GM21717 (cell line): ENCODE measurements around the gene SP6.

Experiments
- ATAC-seq: cut with Tn5 transposase; IDR thresholded peaks from one replicate; pipeline ENCODE4 v1.9.1; 2021; ENCODE audit warnings: mild to moderate bottlenecking, moderate library complexity; ENCODE audit not compliant: unreplicated experiment

SP6 gene

DNA sequence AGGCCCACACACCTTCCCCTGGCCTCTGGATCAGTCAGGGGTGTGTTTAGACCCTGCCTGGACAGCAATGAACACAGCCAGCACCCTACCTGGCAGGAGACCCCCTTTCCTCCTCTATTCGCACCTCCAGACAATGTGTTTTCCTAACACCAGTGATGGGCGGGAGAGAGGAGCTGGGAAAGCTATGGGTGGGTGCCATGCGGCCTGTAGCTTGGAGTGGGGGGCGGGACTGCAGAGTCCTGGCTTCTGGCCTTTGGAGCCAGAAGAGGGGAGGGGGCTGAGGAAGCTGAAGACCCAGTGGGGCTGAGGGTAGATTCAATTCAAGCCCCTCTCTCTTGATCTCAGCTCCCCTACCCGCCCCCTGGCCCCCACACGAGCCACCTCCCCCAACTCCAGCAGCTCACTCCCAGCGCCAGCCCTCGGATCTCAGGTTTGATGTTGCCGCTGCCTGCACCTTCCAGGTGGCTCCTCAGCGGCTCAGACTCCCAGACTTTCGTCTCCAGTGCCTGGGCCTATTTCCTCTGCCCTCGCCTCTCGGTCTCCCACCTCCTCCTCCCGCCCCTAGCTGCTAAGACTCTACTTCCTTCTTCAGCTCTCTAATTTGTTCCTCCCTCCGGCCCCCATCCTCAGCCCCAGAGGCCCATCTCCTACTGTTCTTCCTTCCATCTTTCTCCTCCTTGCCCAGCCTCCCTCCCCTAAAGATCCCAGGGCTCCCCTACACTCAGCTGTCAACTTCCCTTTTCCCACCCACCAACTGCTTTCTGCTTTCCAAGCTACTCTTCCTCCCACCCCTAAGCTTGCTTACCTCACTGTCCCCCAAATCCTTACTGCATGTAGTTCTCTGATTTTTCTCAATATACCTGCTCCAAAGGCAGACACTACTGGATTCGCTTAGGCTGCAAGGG, 6.8 kb upstream of the SP6 start:
- no peak for ATAC-seq

DNA sequence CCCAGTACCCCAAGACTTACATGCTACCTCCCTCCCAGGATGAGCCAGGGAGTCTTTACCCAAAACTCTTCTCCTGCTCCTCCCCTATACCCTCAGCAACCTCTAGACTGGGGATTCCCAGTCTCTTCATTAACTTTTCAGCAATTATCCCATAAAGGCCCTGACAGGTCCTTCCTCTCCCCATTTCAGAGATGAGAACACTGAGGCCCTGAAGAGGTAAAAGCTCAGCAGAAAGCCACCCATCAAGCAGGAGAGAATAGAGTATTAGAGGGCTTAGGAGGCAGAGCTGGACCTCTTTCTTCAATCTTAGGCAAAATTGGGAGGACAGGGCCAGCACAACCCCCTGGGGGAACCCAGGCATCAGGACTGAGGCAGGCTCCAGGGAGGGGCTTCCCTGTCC, 5.9 kb upstream of the SP6 start:
- ATAC-seq = no peak

DNA sequence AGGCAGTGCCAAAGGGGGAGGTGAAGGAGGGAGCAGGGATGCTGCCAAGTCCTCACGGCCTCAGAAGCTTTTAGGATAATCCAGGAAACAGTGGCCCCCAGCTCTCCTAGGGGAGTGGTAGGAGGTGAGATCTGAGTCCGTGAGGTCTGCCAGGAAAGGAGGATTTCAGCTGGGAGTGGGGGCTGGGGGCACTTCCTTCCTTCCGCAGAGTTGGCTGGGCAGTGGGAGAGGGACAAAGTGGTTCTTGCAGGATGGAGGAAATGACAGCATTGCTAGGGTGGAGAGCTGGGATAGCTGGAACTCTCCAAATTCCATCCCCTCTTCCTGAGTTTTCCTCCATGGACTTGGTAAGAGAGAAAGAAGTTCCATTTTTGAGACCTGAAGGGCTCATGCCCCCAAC, 4.8 kb upstream of the SP6 start:
- ATAC-seq = no peak

DNA sequence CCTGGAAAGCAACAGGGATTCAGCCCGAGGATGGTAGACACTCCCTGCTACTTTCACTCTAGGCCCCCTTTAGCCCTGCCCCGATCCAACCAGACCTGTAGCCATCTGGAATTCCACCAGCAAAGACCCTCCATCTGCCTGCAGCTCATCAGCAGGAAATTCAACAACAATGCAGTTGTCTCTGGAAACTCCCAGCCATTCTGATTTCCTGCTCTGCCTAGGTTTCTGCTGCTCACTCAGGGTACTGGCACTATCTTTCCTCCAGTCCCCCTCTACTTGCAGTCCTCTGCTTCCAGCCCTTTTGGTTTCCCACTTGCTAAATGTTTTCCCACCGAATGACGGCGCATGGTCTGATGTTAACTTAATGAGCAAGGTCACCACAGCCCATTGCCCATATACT, 2.7 kb upstream of the SP6 start:
- ATAC-seq = no peak

DNA sequence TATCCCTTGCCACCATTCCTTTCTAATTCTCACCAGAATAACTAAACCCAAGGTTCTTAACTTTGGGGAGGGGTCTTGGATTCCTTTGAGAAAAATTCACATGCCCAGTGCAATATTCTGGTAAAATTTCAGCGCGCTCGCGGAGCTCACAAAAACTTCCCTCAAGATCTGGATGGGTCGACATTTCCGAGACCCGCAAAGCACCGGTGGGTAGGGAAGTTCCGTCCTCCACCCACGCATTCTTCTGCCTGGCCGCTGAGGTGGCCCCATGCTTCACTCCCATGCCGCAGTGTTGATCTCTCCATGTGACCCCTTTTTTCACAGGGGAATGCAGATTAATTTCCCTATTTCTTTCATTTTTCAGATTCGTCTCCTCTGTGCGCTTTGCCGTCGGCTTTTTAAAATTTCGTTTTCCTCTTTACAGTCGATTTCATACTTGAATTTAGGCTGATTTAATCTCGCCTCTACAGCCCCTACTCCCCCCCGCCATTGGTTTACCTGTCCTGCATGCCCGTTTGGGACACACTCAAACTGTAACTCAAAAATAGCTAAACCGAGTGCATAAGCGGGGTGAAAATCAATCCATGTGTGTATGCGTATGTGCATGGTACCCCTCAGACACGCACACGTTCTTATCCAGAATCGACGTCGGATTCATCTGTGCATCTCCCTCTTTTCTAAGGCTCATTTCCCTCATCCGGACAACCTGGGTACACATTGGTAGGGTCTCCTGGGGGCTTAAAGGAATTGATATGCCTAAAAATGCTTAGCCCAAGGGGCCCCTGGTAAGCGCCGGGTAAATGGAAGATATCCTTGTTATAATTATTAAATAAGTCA, 1.4 kb upstream of the SP6 start:
- no peak for ATAC-seq

DNA sequence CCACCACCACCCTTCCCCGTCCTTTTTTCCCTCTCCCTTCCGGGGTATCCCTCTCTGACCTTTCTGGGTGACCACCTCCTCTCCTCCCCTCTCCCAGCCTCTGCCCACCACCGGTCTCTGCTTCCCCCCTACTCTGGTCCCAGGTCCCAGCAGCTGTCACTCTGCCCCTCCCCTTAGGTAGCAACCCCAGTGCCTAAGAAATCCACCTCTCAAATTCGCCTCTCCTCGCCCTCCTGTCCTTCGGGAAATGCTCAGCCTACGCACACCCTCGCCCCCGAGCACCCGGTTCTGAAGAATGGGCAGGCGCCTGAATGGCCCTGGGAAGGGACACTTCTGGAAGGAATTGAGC, 775 bp upstream of the SP6 start:
- ATAC-seq = no peak

DNA sequence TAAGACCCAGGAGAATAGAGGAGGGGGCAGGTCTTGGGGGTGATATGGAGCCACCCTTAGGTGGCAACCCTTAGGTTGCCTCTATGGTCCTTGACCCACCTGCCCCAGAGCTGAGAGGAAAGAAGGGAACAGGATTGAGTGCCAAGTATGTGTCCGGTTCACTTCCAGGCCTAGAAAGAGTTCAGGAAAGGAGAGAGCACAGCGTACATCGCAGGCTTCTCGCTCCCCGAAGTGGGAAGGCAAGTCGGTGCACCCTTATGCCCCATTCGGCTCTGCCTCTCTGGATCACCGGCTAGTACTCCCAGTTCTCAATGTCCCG, 631 bp downstream of the SP6 start:
- ATAC-seq = no peak

DNA sequence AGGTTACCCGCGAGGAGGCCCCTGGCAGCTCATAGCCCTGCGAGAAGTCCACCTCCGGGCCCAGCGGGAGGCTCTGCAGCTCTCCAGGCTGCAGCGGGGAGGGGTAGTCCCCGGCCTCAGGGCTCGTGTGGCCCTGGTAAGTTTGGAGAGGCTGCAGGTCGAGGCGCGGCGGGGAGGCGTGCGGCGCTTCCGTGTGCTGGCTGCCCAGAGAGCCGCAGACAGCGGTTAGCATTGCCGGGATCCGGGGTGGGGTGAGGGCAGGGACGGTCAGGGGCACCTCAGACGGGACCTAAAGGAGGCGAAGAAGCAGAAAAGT, 2.8 kb downstream of the SP6 start:
- no peak for ATAC-seq

DNA sequence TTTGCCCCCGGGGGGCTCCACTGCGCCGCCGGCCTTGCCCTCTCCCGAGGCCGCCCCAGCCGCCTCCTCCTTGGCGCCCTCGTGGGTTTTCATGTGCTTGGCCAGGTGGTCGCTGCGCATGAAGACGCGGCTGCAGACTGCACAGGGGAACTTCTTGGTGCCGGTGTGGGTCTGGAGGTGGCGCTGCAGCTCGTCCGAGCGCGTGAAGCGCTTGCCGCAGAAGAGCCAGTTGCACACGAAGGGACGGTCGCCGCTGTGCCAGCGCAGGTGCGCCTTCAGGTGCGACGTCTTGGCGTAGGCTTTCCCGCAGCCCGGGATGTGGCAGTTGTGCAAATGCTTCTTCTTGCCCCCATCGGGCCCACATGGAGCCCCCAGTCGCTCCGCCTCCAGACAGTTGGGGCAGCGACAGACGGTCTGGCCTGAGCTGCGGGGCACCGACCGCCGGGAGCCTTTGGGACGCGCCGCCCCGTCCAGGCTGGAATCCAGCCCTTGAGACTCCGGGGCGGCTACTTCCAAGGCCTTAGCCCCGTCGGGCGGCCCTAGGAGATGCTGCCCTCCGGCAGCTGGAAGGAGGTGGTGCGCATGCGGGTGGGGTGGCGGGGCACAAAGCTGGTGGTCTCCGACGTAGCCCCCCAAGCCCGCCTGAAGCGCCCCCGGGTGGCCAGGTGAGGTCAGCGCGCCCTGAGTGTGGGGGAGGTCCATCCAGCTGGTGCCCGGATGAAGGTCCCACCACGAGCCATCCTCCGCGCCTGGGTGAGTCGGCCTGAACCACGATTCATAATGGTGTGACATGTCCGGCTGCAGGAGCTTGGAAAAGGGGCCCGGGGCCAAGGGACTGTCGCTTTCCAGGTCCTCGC, 3.4 kb downstream of the SP6 start:
- no peak for ATAC-seq

DNA sequence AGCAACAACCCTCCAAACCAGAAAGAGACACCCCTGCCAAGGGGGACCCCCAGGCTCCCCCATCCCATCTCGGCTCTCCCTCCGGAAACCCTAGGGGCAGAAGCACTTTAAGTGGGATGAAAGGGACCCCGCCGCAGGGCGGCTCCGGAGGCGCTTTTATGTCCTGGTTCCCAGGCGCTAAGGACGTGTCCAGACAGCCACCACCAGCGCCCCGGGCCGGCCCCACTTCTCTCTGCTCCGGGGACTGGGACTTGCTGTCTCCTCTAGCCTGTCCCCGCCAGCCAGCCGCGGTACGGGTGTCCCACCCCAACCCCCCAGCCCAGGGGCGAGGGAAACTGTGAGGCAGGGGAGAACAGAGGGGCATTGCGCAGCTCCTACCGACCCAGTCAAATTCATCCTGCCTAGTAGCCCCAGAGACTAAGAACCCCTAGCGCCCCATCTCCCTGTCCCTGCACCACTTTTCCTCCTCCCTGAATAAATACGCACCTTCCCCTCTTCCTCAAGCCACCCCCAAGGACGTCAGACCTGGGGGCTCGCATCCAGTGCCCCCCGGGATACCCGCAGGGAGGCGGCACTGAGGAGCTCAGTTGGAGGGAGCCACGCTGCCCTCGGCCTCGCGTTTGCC, 4.1 kb downstream of the SP6 start:
- no peak for ATAC-seq

DNA sequence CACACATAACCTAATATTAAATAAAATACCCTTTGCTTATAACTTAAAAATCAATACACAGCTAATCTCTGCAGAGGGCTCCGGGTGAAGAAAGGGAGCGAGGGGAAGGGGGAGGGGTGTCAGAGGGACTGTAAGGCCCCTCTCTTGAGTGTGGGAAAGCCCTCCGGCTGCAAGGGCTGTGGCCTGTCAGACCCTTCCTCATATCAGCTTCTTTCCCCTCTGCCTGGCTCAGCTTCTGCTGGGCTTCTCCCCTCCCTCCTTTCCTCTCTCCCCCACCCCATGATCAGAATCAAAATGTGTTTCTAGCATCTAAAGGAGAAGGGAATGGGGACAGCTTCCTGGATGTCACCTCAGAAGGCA, 5.3 kb downstream of the SP6 start:
- no peak for ATAC-seq

DNA sequence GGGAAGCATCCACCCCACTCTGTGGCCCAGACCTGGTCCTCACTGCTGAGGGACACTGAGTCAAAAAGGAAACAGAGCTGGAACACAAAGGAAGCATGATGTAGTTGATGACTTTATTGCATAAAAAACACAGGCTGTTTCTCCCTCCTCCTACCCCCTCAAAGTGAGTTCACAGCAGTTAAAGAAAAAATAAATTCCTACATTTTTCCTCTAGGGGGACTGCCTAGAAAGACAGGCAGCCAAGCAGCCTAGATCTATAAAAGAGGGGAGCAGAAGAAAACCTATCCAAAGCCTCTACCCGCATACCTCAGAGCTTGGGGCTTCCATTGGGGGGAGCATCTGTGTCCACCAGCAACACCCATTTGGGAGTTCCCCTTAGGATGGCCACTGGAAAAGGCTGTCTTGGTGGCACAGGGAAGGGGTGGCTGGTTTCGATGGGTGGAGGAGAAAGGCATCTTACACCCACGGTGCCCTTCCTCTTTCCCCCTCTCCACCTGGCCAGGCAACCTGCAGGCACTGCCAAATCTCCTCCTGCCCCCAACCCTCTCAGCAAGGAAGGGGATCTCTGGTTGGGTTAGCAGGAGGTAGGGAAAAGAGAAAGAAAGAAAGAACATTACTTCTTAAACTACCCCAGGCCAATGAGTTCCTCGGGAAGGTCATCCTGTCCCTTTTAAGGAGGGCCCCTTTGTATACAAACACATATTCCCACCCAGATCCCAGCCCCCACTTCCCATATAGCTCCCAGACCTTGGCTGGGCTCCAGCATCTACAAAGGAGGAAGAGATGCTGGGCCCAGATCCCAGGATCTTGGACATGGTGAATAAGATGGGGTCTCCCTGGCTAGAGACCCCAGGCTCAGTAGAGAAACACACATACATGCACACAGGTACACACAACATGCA, 5.9 kb downstream of the SP6 start:
- ATAC-seq = no peak

DNA sequence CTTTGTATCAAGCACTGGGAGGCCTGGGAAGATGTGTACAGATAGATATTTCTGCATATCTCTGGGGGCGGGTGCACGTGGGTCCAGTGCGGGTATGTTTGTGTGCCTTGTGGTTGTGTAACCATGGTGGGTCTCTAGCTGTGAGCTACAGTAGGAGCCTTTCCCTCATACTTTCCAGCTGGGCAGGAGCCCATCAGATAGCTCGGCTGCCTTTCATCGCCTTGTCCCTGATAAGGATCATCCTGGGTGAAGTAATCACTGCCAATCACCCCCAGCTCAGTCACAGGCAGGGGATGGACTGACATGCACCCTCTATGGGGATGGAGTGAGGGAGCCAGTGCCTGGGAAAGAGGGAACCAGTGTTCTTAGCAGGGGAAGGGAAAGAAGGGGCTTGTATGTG, 6.7 kb downstream of the SP6 start:
- no peak for ATAC-seq

DNA sequence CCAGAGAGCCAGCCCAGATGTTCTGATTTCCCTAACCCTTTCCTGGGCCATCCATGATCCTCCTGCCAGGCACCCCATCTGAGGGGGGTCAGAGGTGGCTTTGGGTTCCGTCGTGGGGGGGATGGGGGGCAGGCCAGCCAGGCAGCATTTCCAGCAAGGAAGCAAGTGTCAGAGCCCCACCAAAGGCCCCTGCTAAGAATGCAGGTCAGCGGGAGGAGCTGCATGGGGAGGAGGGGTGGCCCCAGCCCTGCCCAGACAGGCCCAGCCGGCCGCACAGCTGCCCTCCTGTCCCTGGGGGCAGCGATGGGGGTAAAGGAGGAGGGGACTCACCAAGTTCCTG, 7.6 kb downstream of the SP6 start:
- no peak for ATAC-seq

DNA sequence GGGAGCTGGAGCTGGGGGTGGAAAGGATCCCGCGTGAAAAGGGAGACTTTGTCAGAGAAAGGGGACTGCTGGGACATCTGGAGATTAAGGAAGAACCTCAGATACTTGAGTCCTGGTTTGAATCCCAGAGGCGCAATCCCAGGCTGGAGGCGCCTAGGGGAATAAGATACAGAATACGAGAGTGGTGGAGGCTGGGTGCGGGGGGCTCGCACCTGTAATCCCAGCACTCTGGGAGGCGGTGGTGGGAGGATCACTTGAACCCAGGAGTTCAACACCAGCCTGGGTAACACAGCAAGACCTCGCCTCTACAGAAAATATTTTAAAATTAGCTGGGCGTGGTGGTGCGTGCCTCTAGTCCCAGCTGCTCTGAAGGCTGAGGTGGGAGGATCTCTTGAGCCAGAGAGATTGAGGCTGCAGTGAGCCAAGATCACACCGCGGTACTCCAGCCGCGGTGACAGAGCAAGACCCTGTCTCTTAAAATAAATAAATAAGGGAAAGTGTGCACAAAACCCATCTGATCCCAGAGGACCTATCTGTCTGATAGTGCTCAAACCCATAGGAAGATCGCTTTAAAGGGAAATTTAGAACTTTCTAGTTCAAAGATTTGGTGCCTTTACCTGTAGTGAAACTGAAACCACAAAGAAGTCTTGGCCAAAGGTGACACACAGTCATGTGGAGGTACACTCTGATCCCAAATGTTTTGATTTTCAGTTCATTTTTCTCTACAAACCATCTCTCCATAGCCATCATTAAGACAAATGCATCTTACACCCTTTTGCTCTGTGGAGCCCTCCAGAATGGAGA, 9.3 kb downstream of the SP6 start:
- ATAC-seq = no peak

DNA sequence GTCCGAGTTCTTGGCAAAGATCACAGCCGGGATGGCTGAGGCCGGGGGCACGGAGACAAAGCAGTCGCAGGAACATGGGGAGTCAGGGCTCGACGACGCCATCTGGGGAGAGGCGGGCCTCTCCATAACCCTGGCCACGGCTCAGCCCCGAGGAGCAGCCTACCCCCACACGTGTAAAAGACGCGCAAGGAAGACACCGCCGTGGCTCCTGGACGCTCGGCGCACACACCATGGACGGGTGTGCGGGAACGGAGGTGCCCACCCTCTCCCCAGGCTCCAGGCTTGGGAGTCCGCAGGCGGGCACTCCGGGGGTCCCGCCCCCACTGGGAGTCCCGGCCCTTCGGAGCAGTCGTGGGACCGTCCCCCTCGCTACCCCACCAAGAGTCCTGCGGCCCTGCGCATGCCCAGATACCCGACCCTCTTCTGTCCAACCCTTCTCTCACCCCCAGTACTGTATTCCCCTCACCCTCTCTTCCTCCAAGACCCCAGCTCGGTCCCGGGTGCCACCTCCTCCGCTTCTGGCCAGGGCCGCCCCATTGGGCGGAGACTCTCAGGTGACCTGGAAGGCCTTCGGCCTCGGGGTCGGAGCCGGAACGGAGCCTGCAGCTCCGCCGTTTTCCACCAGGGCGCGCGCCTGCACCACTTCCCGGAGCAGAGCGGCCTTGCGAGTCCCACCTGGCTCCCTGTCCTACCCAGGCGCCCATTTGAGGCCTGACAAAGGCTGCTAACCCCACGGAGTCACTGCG, 10.0 kb downstream of the SP6 start, which contains the start of gene SCRN2:
Gene SCRN2, minus strand, starts transcription at position 532 of the 746 bp plus-strand sequence. Its CDS starts 430 bp downstream, at position 102.
- peak; percentile 70 for ATAC-seq

DNA sequence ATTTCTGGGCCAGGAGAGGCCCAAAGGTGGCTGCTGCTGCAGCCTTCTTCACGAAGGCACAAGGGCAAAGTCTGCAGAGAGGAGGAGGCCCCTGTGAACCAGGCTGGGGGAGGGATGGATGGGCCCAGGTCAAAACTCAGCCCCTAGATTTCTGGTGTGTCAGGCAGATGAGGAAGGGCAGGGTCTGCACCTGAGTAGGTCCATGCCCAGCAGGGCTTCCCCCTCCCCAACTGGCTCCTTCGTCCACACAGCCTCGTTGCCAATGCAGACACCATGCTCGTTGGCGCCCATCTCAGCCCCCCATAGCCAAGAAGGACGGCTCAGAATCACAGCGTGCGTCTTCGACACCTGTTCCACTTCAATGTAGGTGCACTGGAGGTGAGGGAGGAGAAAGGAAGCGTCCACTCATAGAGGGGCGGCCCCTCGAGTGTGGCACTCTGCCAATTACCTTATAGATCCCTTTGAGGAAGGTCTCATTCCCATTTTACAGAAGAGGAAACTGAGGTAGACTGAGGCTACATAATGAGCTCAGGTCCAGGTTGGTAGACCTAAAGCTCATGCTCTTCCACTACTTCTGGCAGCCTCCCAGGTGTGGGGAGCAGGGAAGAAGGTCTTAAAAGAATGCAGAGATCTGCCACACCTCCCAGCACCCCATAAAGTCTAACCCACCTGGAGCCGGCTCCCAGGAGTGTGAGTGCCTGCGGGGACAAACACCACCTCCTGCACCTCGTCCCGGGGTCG, 10.8 kb downstream of the SP6 start:
- no peak for ATAC-seq

DNA sequence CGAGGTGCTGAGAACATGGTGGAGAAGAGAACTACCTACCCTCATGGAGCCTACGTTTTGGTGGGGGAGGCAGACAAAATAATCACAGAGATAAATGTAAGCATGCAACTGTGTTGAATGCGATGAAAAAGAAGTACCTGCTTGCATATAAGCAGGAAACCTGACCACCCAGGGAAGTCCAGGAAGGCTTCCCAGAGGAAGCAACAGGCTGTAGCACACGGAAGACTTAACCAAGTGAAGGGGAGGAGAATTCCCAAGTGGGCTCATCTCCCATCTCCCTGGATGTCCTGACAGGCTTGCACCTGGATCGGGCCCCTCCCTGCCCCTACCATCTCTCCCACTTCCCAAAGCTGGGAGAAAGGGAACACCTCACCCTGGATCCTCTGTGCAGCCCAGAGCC, 11.9 kb downstream of the SP6 start:
- ATAC-seq = no peak
